Activated CD8-positive, alpha-beta T cell treated with anti-CD3 and anti-CD28 coated beads for 36 hours (primary cell): ENCODE data around the gene GNB2. TPM values are rescaled to one million over a fixed set of nuclear protein-coding genes. Genes with fewer than 3 reads are reported as not detected.
"Not testable (repeated sequence)": the region's sequence is repeated elsewhere in the genome, so short reads cannot be mapped to it uniquely, and the experiment has no call there.

ENCODE experiments used
- ATAC-seq: fragments of 200-7000 bp; cut with Tn5 transposase; one replicate; pipeline ENCODE4 v1.10.0; 2021; ENCODE audit warnings: mild to moderate bottlenecking, moderate library complexity
- CTCF ChIA-PET: fragments of 350-600 bp; sonication (Branson Sonifier 250); formaldehyde crosslinking; loops from one replicate; lab custom pipeline; 2021; ENCODE audit warnings: antibody characterized with exemption; lab: Charles Lee
- POLR2A ChIA-PET: fragments of 350-600 bp; sonication (Branson Sonifier 250); formaldehyde crosslinking; loops from one replicate; lab custom pipeline; 2021; ENCODE audit warnings: antibody characterized with exemption; lab: Charles Lee
- DNase-seq: peaks from one replicate; pipeline ENCODE4 v3.0.0-alpha.2; 2020
- H3K27ac Mint-ChIP-seq: one replicate; pipeline ENCODE4 v1.8.0; 2021; ENCODE audit warnings: mild to moderate bottlenecking, mixed read lengths
- H3K27me3 Mint-ChIP-seq: one replicate; pipeline ENCODE4 v1.8.0; 2021; ENCODE audit warnings: mixed read lengths
- H3K36me3 Mint-ChIP-seq: one replicate; pipeline ENCODE4 v1.8.0; 2021; ENCODE audit warnings: low read depth, mixed read lengths
- H3K4me1 Mint-ChIP-seq: one replicate; pipeline ENCODE4 v1.8.0; 2021; ENCODE audit warnings: low read depth, mixed read lengths
- H3K4me3 Mint-ChIP-seq: one replicate; pipeline ENCODE4 v1.8.0; 2021; ENCODE audit warnings: mild to moderate bottlenecking, moderate library complexity, mixed read lengths
- H3K9me3 Mint-ChIP-seq: one replicate; pipeline ENCODE4 v1.8.0; 2021; ENCODE audit warnings: mixed read lengths
- intact Hi-C: fragments of 100-400 bp; cut with micrococcal nuclease; formaldehyde crosslinking; loops from one replicate; pipeline ENCODE4 v1.10.0; 2022
- total RNA-seq, 2 experiments: library from RNA; stranded (reverse); gene quantifications; one replicate each; pipeline ENCODE4 v1.2.3, GENCODE V29; 2021
- TF ChIP-seq, protein P1 (sequence below): fragments of 200-600 bp; IDR thresholded peaks from one replicate; pipeline ENCODE4 v1.8.0; 2022; ENCODE audit warnings: antibody characterized with exemption, mild to moderate bottlenecking

The GNB2 gene
- total RNA-seq, 2 experiments from 2014 or later: 192 TPM

- Mint-ChIP-seq H3K9me3 (no peaks in the 10 kb centered on the region), H3K4me1 (no peaks in the 10 kb centered on the region), H3K36me3 (no peaks in the 10 kb centered on the region), H3K4me3 (no peak overlapping the region), H3K27ac (no peak overlapping the region), H3K27me3 (peaks cover 1% of the 10 kb centered on the region)
- CTCF ChIA-PET: interaction anchor here (1.1 kb wide), 1 partner anchor 54 kb away, joined by 3 read pairs; no protein-coding TSS in a partner anchor
- ATAC-seq (peak; percentile 79), DNase-seq (peak; percentile 59)
- TF ChIP-seq, protein P1, sequence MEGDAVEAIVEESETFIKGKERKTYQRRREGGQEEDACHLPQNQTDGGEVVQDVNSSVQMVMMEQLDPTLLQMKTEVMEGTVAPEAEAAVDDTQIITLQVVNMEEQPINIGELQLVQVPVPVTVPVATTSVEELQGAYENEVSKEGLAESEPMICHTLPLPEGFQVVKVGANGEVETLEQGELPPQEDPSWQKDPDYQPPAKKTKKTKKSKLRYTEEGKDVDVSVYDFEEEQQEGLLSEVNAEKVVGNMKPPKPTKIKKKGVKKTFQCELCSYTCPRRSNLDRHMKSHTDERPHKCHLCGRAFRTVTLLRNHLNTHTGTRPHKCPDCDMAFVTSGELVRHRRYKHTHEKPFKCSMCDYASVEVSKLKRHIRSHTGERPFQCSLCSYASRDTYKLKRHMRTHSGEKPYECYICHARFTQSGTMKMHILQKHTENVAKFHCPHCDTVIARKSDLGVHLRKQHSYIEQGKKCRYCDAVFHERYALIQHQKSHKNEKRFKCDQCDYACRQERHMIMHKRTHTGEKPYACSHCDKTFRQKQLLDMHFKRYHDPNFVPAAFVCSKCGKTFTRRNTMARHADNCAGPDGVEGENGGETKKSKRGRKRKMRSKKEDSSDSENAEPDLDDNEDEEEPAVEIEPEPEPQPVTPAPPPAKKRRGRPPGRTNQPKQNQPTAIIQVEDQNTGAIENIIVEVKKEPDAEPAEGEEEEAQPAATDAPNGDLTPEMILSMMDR: no peak
- intact Hi-C loops: no loop called here
- POLR2A ChIA-PET: no interaction called here
Measured at GRCh38 chr7:100642534-100642907, 31.0 kb upstream of the GNB2 start.

GRCh38 chr7:100649826-100650565, 23.5 kb upstream of the GNB2 start:
- no peak overlapping the region for H3K27ac Mint-ChIP-seq
- intact Hi-C loops: no loop called here
- peaks cover 4% of the 10 kb centered on the region for H3K4me1 Mint-ChIP-seq
- DNase-seq: no peak
- no peak for ATAC-seq
- ChIA-PET CTCF (interaction anchor here (1.0 to 1.4 kb wide), 2 partner anchors 16 to 56 kb away, joined by 3 to 4 read pairs; partner anchors contain the start of gene POP7), POLR2A (no interaction called here)
- no peak overlapping the region for H3K4me3 Mint-ChIP-seq
- no peaks in the 10 kb centered on the region for H3K9me3 Mint-ChIP-seq
- H3K36me3 Mint-ChIP-seq: no peaks in the 10 kb centered on the region
- TF ChIP-seq, protein P1: no peak
- H3K27me3 Mint-ChIP-seq: peaks cover 16% of the 10 kb centered on the region

DNA sequence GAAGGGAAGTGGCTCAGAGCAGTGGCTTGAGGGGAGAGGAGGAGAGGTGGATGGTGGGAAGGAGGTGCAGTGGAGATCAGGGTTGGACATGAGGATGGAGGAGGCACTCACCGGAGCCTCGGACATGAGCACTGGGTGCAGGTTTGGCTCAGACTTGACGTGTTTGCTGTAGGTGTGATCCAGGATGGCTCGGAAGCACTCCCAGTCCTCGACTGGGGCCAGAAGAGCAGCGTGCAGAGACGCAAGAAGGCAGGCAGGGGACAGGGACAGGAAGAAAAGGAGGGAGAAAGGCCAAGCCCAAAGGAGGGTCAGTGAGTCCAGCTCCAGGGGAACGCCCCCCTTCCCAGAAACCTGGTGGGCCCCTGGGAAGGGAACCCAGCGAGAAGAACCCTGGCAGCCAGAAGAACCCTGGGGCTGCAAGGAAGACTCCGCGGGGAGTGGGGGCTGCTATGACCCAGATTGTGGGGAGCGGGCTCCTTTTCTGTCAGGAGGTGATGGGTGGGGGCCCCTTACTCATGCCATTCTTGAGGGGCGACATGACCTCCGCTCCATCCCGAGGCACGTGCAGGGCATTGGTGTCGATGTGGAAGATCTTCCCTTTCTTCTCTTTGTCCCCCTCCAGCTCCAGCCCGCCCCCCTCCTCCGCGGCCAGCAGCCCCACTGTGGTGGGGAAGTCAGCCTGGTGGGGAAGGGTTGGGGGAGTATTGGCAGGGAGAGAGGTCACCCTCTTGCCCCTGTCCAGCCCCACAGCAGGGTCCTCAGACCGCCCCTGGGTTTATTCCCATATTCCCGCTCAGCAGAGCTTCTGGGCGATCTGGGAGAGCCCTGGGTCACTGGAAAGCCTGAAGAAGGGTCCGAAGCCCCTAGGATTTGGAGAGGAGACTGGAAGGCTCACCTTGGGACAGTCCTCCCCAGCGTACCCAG, 18.4 kb upstream of the GNB2 start:
- CTCF ChIA-PET: no interaction called here
- Mint-ChIP-seq H3K27ac (no peak overlapping the region), H3K4me3 (no peak overlapping the region), H3K9me3 (no peaks in the 10 kb centered on the region), H3K4me1 (peaks cover 4% of the 10 kb centered on the region), H3K36me3 (no peaks in the 10 kb centered on the region), H3K27me3 (peaks cover 28% of the 10 kb centered on the region)
- TF ChIP-seq, protein P1: no peak
- intact Hi-C loops: no loop called here
- no peak for DNase-seq
- POLR2A ChIA-PET: interaction anchor here (1.3 kb wide), 1 partner anchor 8 kb away, joined by 4 read pairs; no protein-coding TSS in a partner anchor
- no peak for ATAC-seq

DNA sequence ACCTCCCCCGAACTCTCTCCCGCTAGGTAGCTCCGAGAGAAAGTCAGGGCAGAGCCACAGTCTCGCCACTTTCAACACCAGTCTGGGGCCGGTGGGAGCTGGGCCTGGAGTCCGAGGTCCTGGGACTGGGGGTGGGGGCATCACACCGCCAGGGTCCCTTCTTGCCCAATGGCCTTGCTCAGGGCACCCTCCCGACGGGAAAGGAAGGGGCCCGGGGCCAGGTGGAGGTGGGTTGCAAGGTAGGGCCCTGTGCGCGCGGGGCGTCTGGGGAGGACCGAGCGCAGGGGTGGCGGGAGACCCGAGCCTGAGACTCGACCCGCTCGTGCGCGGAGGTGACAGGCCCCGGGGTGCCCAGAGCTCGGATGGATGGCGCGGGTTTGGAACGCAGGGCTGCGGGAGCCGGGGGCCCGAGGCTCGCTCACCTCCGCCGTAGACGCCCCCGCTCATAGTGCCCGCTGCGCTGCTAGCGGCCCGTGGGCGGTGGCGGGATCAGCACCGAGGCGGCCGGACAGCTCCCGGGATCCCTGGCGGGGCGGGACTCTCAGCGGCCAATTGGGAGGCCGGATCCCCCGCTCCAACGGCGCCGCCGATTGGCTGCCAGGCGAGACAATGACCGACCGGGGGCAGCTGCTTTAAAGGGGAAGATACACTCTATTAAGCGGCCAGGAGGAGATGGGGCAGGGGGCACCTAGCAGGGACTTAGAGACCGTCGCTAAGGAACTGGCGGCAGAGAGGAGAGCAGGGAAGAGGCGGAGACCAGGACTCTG, 17.4 kb upstream of the GNB2 start, which contains the start of gene ACTL6B:
Gene ACTL6B (minus strand): TSS at position 541 of the 767 bp plus-strand sequence. CDS start 94 bp downstream, at position 447.
- Mint-ChIP-seq H3K27me3 (peaks cover 26% of the 10 kb centered on the region), H3K9me3 (no peaks in the 10 kb centered on the region), H3K27ac (no peak within 1 kb of the TSS), H3K4me1 (peaks cover 4% of the 10 kb centered on the region), H3K36me3 (no peaks in the 10 kb centered on the region), H3K4me3 (no peak within 1 kb of the TSS)
- CTCF ChIA-PET: interaction anchor here (0.9 kb wide), 1 partner anchor 37 kb away, joined by 3 read pairs; no protein-coding TSS in a partner anchor
- DNase-seq (peak; percentile 66), ATAC-seq (peak; percentile 87)
- intact Hi-C loops: no loop called here
- TF ChIP-seq, protein P1: no peak
- POLR2A ChIA-PET: interaction anchor here (1.3 kb wide), 1 partner anchor 9 kb away, joined by 4 read pairs; no protein-coding TSS in a partner anchor

DNA sequence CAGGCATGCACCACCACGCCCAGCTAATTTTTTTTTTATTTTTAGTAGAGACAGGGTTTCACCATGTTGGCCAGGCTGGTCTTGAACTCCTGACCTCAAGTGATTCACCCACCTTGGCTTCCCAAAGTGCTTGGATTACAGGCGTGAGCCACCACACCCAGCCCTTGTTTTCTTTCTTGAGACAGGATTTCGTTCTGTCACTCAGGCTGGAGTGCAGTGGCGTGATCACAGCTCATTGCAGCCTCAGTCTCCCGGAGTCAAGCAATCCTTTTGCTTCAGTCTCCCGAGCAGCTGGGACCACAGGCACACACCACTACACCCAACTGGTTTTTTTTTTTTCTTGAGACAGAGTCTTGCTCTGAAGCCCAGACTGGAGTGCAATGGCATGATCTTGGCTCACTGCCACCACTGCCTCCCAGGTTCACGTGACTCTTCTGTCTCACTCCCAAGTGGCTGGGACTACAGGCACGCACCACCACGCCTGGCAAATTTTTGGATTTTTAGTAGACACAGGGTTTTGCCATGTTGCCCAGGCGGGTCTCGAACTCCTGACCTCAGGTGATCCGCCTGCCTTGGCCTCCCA, 11.3 kb upstream of the GNB2 start:
- POLR2A ChIA-PET, H3K4me3 Mint-ChIP-seq: not testable (repeated sequence)
- CTCF ChIA-PET: interaction anchor here (0.9 kb wide), 1 partner anchor 28 kb away, joined by 3 read pairs; no protein-coding TSS in a partner anchor

More for the DNA sequence above, 11.3 kb upstream of the GNB2 start:
- DNase-seq, H3K9me3 Mint-ChIP-seq, H3K4me1 Mint-ChIP-seq, ATAC-seq, H3K27ac Mint-ChIP-seq, H3K36me3 Mint-ChIP-seq, H3K27me3 Mint-ChIP-seq, intact Hi-C loops: not testable (repeated sequence)
